A673 (cell line): Measurements from ENCODE around the gene DLG2. TPM values are rescaled to one million over a fixed set of nuclear protein-coding genes. Genes with fewer than 3 reads are reported as not detected.

ENCODE experiments used
- BruUV-seq: library from RNA; stranded (reverse); fragments of 400-500 nt; replicated peaks from 2 replicates; lab custom pipeline; 2021; lab: Mats Ljungman, UMichigan
- CTCF ChIA-PET: fragments of 300-600 bp; sonication (Branson Sonifier 250); formaldehyde crosslinking; loops from one replicate; lab custom pipeline; 2022; ENCODE audit warnings: antibody characterized with exemption; lab: Charles Lee
- POLR2A ChIA-PET: fragments of 300-600 bp; sonication (Branson Sonifier 250); formaldehyde crosslinking; loops from one replicate; lab custom pipeline; 2022; ENCODE audit warnings: antibody characterized with exemption; ENCODE audit not compliant: low non-redundant PET; lab: Charles Lee
- DNase-seq: peaks from one replicate; pipeline ENCODE4 v3.0.0-alpha.2; 2015; ENCODE audit warnings: low spot score
- H3K27ac ChIP-seq: fragments of 200-600 bp; sonication (generic); 2 replicates; pipeline ENCODE4 v1.5.1; 2016; ENCODE audit warnings: mixed run types, low read depth, mild to moderate bottlenecking, mixed read lengths, antibody characterized with exemption, low read length; ENCODE audit not compliant: poor library complexity, severe bottlenecking
- H3K27me3 ChIP-seq: fragments of 200-600 bp; sonication (generic); replicated peaks from 2 replicates; pipeline ENCODE4 v1.6.1; 2017; ENCODE audit warnings: mixed run types, low read depth, mild to moderate bottlenecking, mixed read lengths, antibody characterized with exemption, low read length; ENCODE audit not compliant: insufficient read depth, poor library complexity
- H3K36me3 ChIP-seq: fragments of 200-600 bp; sonication (generic); 2 replicates; pipeline ENCODE4 v1.6.1; 2016; ENCODE audit warnings: mixed run types, mild to moderate bottlenecking, mixed read lengths, antibody characterized with exemption, low read length; ENCODE audit not compliant: insufficient read depth, poor library complexity, severe bottlenecking
- H3K4me1 ChIP-seq: fragments of 200-600 bp; sonication (generic); 2 replicates; pipeline ENCODE4 v1.6.1; 2017; ENCODE audit warnings: mixed run types, mild to moderate bottlenecking, mixed read lengths, antibody characterized with exemption, low read length; ENCODE audit not compliant: insufficient read depth, poor library complexity, severe bottlenecking
- H3K4me3 ChIP-seq: fragments of 200-600 bp; sonication (generic); 2 replicates; pipeline ENCODE4 v1.5.1; 2016; ENCODE audit warnings: low read depth, mixed run types, mild to moderate bottlenecking, mixed read lengths, low read length; ENCODE audit not compliant: poor library complexity, severe bottlenecking
- H3K9me3 ChIP-seq: fragments of 200-600 bp; sonication (generic); 2 replicates; pipeline ENCODE4 v1.6.1; 2016; ENCODE audit warnings: mixed run types, low read depth, mild to moderate bottlenecking, mixed read lengths, antibody characterized with exemption, low read length; ENCODE audit not compliant: poor library complexity, severe bottlenecking
- CTCF ChIP-seq: fragments of 300-800, 200-600 bp; sonication (generic); conservative IDR thresholded peaks from 2 replicates; pipeline ENCODE4 v1.5.1; 2017; ENCODE audit warnings: low read depth, mild to moderate bottlenecking, antibody characterized with exemption, low read length, moderate library complexity, mixed read lengths
- EZH2 ChIP-seq: fragments of 200-600 bp; sonication (generic); IDR thresholded peaks from 2 replicates; pipeline ENCODE4 v1.6.1; 2017; ENCODE audit warnings: borderline replicate concordance, low read depth, mild to moderate bottlenecking, mixed read lengths, antibody characterized with exemption, low read length; ENCODE audit not compliant: poor library complexity, severe bottlenecking
- intact Hi-C: fragments of 100-400 bp; cut with micrococcal nuclease; formaldehyde crosslinking; loops from one replicate; pipeline ENCODE4 v1.10.0; 2022; ENCODE audit not compliant: unreplicated experiment
- total RNA-seq: library from RNA; stranded (reverse); gene quantifications from 2 replicates; pipeline ENCODE4 v1.2.3, GENCODE V29; 2021

The DLG2 gene
- total RNA-seq, 1 experiment from 2014 or later, result 277 TPM

DNA sequence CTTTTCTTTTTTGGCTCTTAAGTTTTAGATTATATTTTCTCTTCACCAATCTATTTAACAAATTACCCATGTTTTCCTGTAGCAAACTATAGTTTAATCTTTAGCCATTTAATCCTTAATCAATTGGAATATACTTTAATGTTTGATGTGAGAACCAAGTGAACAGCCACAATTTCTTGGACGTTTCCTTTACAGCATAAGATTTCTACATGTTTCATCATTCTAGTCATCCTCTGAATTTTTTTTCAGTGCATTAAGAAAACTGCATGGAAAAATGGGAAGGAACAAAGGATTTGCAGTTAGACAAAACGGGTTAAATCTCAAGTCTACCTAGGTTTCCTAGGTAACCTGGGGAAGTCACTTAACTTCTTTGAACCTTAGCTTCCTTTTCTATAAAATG is 1833.8 kb downstream of the DLG2 start:
- H3K27me3 ChIP-seq, result no peaks in the 10 kb centered on the region
- no peak overlapping the region for H3K4me3 ChIP-seq
- no peaks in the 10 kb centered on the region for H3K9me3 ChIP-seq
- DNase-seq, result no peak
- BruUV-seq, result no TSS peak
- intact Hi-C loops, result no loop called here
- H3K36me3 ChIP-seq, result no peaks in the 10 kb centered on the region
- TF ChIP-seq EZH2, result no peak
- no peak for TF ChIP-seq CTCF
- H3K27ac ChIP-seq, result no peak overlapping the region
- POLR2A ChIA-PET, result no interaction called here
- no peaks in the 10 kb centered on the region for H3K4me1 ChIP-seq
- CTCF ChIA-PET, result no interaction called here

DNA sequence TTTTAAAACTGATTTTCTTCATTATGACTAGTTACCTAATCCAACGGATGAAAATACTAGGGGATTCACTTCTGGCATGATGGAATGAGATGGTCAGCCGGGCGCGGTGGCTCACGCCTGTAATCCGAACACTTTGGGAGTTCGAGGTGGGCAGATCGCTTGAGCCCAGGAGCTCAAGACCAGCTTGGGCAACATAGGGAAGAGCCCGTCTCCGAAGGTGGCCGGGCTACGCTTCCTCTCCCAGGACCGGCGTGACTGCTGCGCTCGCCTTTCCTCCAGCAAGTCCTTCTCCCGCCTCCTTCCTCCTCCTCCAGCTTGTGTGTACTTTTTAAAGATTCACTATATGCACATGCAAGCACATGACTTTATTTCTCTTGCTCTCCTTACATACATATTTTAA is 1835.6 kb downstream of the DLG2 start:
- intact Hi-C loops, result no loop called here

GRCh38 chr11:83785942-83786341 is 1841.2 kb downstream of the DLG2 start:
- Histone ChIP-seq H3K4me3 (no peak overlapping the region), H3K9me3 (no peaks in the 10 kb centered on the region), H3K36me3 (no peaks in the 10 kb centered on the region), H3K27me3 (no peaks in the 10 kb centered on the region), H3K4me1 (peaks cover 49% of the 10 kb centered on the region), H3K27ac (peak overlapping the region; percentile 53)
- ChIA-PET POLR2A (no interaction called here), CTCF (no interaction called here)
- BruUV-seq, result no TSS peak
- intact Hi-C loops, result no loop called here
- peak; percentile 81 for DNase-seq
- TF ChIP-seq CTCF (no peak), EZH2 (no peak)

More for the DNA sequence above, 1835.6 kb downstream of the DLG2 start:
- Histone ChIP-seq H3K27ac (no peak overlapping the region), H3K4me3 (no peak overlapping the region), H3K36me3 (no peaks in the 10 kb centered on the region), H3K9me3 (no peaks in the 10 kb centered on the region), H3K27me3 (no peaks in the 10 kb centered on the region), H3K4me1 (peaks cover 11% of the 10 kb centered on the region)
- BruUV-seq, result no TSS peak
- ChIA-PET CTCF (no interaction called here), POLR2A (no interaction called here)
- no peak for DNase-seq
- TF ChIP-seq CTCF, result no peak
- TF ChIP-seq EZH2, result no peak
